HPDE6-E6E7 (cell line): Measurements from ENCODE around the gene SEC16B.
"Not testable (repeated sequence)": the region's sequence is repeated elsewhere in the genome, so short reads cannot be mapped to it uniquely, and the experiment has no call there.

ENCODE experiments used
- DNase-seq: peaks from one replicate; pipeline ENCODE4 v3.0.0; 2011; ENCODE audit warnings: missing footprints; ENCODE audit errors: extremely low spot score

The SEC16B gene

DNA sequence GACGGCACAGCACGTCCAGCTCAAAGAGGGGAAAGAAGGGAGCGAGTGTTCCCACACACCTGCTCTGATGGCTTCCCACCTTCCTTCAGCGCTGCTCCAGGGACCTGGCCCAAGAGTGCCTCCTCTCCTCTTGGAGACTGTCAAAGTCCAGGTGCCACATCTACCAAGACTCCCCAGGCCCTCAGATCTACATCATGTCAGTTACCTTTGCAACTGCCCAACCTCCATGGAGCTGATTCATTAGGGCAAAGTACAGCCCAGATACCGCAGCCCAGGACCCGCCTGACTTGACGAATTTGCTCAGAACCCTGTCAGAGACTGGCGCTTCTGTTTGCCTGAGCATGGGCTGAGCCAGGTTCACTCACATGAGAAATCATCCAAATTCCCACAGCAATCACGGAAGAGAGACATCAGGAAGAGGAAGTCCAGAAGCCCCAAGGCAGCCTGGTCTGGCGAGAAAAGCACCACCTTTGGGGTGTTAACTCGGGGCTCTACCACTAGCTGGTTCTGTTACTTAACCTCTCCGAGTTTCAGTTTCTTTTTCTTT, at the start of gene SEC16B:
SEC16B (minus strand) TSS at position 234 of the 547 bp plus-strand sequence. CDS start 2,077 bp downstream, outside the sequence.
- no peak for DNase-seq

- DNase-seq = peak; percentile 22
These were observed 49.8 kb upstream of the SEC16B start for GRCh38 chr1:178019622-178020021.

GRCh38 chr1:178019208-178019607, 49.4 kb upstream of the SEC16B start:
- DNase-seq = no peak

GRCh38 chr1:178017517-178017916, 47.7 kb upstream of the SEC16B start:
- no peak for DNase-seq

GRCh38 chr1:178011864-178012503, 42.1 kb upstream of the SEC16B start:
- DNase-seq = no peak

GRCh38 chr1:178011465-178011828, 41.6 kb upstream of the SEC16B start:
- peak; percentile 88 for DNase-seq

DNA sequence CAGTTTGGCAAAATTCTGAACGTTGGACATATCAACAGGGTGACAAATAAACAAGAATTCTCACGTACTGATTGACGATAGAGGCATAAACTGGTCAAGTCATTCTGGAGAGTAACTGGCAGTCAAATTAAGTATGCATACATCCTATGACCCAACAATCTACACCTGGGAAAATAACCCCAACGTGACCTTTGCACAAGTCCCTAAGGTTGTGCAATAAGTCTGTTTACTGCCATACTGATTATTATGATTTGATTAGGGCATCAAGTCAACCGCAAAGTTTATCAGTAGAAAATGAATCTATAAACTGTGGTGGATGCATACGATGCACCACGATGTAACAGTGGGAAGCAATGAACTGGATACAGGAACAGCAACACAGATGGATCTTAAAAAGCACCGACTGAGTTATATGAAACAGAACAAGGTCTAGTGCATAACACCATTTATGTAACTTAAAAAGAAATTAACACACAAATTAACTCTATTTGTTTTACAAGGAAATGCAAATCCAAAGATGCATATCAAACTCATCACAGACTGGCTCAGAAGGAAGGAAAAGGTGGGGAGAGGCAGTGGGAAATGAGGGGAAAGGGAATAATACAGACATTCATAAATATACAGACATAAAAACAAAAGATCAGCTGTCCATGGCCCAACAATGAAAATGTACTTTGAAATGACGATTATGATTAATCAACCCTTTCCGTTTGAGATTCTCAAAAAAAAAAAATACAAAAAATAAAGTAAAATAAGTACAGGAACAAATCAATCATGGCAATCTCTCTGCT, 41.0 kb upstream of the SEC16B start:
- DNase-seq = no peak

GRCh38 chr1:178006043-178006442, 36.2 kb upstream of the SEC16B start:
- no peak for DNase-seq

DNA sequence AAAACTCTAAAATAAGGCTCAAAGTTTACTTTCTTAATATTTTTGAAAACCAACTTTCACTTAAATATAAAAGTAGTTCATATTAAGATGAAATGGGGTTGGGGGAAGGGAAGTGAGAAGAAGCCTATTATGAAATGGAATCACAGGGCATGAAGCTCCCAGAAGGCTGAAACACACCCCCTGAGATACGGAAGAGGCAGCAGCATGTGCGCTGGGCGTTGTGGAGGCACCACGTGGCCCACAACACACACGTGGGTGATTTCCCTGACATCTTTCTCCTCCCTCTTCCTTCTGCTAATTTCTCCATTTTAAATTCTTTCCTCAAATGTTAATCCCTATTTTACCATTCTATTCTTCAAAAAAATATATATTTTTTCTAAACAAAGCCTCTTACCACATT, 35.6 kb upstream of the SEC16B start:
- no peak for DNase-seq

GRCh38 chr1:178004926-178005391, 35.1 kb upstream of the SEC16B start:
- DNase-seq = peak; percentile 42

- DNase-seq = no peak
These were observed 29.1 kb upstream of the SEC16B start for GRCh38 chr1:177998696-177999631.

DNA sequence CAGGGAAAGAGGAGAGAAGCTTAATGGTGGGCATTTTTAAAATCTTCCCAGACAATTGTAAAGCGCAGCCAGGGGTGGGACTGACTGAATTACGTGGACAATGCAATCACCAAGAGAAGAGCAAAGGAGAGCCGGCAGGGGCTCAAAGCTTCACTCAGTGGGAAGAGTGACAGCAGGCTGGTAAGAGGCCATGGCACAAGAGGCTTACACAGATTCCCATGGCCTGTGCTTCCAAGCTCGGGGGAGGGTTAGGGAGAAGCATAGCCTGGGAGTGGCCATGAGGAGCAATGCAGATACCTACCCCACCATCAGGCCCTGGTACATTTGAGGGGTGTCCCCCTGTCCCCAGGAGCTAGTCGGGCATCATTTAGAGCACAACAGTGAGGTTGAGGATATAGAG, 27.1 kb upstream of the SEC16B start:
- no peak for DNase-seq

- no peak for DNase-seq
These were observed 25.5 kb upstream of the SEC16B start for GRCh38 chr1:177995369-177995768.

GRCh38 chr1:177986281-177986680, 16.4 kb upstream of the SEC16B start:
- not testable (repeated sequence) for DNase-seq

GRCh38 chr1:177984761-177985160, 14.9 kb upstream of the SEC16B start:
- DNase-seq = no peak

DNA sequence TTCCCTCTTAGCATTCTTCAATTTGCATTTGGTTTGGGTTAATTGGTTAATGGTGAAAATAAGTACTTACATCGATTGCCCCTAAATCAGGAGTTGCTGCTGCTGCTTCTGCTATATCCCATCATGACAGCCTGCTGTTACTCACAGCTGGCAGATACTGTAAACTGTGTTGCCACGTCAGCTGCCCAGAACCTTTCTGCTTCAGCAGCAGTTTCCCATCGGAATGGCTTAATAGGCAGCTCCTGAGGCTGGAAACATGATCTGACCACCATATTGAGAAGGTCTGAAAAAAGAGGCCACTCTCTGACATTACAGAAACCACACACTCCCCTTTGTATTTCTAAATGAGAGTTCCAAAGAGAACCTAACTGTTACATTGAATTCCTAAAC, 14.3 kb upstream of the SEC16B start:
- DNase-seq = peak; percentile 55

DNA sequence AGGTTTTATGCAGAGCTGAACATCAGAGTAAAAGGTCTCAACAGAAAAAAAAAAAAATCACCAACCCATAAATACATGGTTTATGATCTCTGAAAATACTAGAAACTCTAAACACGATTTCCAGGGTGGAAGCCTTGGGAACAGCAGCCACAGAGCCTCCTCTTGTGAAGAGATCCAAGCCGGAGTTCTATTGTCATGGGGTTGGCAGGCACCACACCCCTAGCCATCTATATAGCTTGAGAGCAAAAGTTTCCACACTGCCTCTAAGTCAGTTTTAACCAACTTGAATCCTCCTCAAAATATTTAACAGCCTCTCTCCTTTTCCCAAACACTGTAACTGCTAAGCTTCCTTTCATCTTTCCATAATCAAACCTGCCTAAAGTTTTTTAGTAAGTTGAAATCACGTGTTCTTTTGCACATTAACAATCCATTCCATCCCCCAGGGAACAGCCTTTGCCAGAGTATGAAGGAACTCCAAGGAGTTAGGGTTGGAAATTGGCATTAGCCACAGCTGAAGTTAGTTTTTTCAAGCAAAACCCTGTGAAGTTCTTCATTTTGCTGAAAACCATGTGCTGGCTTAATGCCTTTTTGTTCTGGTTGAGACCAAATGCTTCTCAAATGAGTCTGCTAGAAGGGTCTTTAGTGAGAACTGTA, 13.8 kb upstream of the SEC16B start:
- no peak for DNase-seq

- no peak for DNase-seq
These were observed 13.2 kb upstream of the SEC16B start for GRCh38 chr1:177983077-177983476.

DNA sequence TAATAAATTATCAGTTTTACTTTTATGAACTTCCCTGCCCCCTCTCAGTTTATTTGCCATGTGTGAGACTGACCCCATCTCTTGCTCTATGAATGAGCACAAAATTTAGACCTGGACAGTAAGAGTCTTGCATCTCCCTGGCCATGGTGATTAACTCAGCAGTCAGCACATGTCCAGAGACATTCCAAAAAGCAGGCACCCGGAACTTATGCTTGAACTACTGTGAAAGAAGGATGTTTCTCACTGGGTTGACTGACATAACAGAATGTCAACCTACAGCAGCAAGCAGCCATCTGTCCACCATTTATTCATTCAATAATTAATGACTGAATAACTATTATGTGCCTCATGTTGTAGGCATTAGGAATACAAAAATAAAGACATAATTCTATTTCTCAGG, 11.3 kb upstream of the SEC16B start:
- DNase-seq = no peak

DNA sequence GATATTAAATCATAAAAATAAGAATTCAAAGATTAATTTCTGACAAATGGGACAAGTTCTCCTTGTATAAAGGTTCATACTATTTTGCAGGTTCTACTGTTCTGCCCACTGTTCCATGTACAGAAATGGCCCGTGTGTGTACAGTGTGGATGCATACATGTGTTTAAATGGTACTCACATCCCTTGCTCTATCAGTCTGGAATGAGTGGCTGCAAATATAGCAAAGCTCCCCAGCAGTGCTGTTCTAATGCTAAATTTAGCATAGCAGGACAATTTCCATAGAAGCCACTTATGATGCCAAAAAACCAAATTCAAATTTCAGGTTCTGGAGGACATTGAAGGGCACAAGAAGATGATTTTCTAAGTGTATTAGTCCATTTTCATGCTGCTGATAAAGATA, 9.4 kb upstream of the SEC16B start:
- DNase-seq = no peak

- DNase-seq = no peak
These were observed 8.7 kb upstream of the SEC16B start for GRCh38 chr1:177978530-177978929.
